Endometrial microvascular endothelial cells (primary cell): ENCODE data around the gene PCIF1. TPM values are rescaled to one million over a fixed set of nuclear protein-coding genes. Genes with fewer than 3 reads are reported as not detected.

Experiments
- total RNA-seq: library from RNA; depleted of rRNA; stranded (reverse); fragments of >200 nt; gene quantifications from one replicate; pipeline ENCODE4 v1.2.3, GENCODE V29; 2015; ENCODE audit errors: inconsistent ontology term

Gene PCIF1
- total RNA-seq, 1 donor from 2014 or later, result 25.6 TPM

Other genes starting within 250 kb of the PCIF1 start
- not detected for gene WFDC13, start 232.6 kb upstream of the PCIF1 start, total RNA-seq
- gene WFDC10B, start 229.7 kb upstream of the PCIF1 start, total RNA-seq, result not detected
- not detected for gene SPINT4, start 212.3 kb upstream of the PCIF1 start, total RNA-seq
- gene WFDC3, start 142.8 kb upstream of the PCIF1 start, total RNA-seq, result 2.7 TPM
- 33.9 TPM for gene DNTTIP1, start 142.7 kb upstream of the PCIF1 start, total RNA-seq
- 110 TPM for gene UBE2C, start 122.0 kb upstream of the PCIF1 start, total RNA-seq
- gene TNNC2, start 107.4 kb upstream of the PCIF1 start, total RNA-seq, result not detected
- gene SNX21, start 100.9 kb upstream of the PCIF1 start, total RNA-seq, result 13.4 TPM
- 75.9 TPM for gene ACOT8, start 77.3 kb upstream of the PCIF1 start, total RNA-seq
- 4.9 TPM for gene ZSWIM3, start 77.1 kb upstream of the PCIF1 start, total RNA-seq
- 10.0 TPM for gene ZSWIM1, start 53.5 kb upstream of the PCIF1 start, total RNA-seq
- not detected for gene SPATA25, start 47.1 kb upstream of the PCIF1 start, total RNA-seq
- gene NEURL2, start 43.5 kb upstream of the PCIF1 start, total RNA-seq, result 1.5 TPM
- gene CTSA, start 43.3 kb upstream of the PCIF1 start, total RNA-seq, result 113 TPM
- 3.0 TPM for gene PLTP, start 22.5 kb upstream of the PCIF1 start, total RNA-seq
- gene ZNF335, start 37.5 kb downstream of the PCIF1 start, total RNA-seq, result 13.2 TPM
- not detected for gene MMP9, start 74.2 kb downstream of the PCIF1 start, total RNA-seq
- not detected for gene SLC12A5, start 94.5 kb downstream of the PCIF1 start, total RNA-seq
- gene NCOA5, start 155.3 kb downstream of the PCIF1 start, total RNA-seq, result 25.7 TPM
- gene CD40, start 183.6 kb downstream of the PCIF1 start, total RNA-seq, result 11.7 TPM